Astrocyte of the cerebellum (primary cell): Measurements from ENCODE around the gene OR2T27.

ENCODE experiments used
- DNase-seq: peaks from one replicate; pipeline ENCODE4 v3.0.0-alpha.2; 2011; ENCODE audit warnings: low read depth
- H3K4me3 ChIP-seq: 2 replicates; pipeline ENCODE4 v1.5.1; 2011; ENCODE audit warnings: mild to moderate bottlenecking, low read depth, low read length, moderate library complexity
- in situ Hi-C: cut with HindIII; loops from 2 replicates; pipeline ENCODE4 v1.10.0; 2017; ENCODE audit warnings: low sequenced_read_pairs
- TF ChIP-seq, protein P1 (sequence below): IDR thresholded peaks from 2 replicates; pipeline ENCODE4 v1.5.1; 2012; ENCODE audit warnings: low read length, low read depth, moderate library complexity, mild to moderate bottlenecking; ENCODE audit errors: missing control alignments

The OR2T27 gene

DNA sequence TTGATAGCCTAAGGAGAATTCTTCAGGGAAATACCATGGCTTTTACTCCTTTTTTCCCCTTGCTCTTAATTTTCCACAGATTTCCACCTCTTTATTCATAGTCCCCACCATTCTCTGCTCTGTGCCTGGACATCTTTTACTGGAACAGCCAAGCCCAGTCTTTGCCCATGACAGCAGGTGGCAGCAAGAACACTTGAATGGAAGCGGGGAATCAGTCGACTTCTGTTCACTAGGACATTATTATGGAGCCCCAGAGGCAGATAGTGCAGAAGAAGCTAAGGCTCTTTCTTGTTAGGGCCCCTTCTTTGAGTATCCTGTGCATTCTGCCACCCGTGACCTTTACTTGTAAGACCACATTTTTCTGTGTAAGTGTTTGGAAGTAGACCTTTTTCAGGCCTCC is 40.9 kb upstream of the OR2T27 start:
- TF ChIP-seq, protein P1, sequence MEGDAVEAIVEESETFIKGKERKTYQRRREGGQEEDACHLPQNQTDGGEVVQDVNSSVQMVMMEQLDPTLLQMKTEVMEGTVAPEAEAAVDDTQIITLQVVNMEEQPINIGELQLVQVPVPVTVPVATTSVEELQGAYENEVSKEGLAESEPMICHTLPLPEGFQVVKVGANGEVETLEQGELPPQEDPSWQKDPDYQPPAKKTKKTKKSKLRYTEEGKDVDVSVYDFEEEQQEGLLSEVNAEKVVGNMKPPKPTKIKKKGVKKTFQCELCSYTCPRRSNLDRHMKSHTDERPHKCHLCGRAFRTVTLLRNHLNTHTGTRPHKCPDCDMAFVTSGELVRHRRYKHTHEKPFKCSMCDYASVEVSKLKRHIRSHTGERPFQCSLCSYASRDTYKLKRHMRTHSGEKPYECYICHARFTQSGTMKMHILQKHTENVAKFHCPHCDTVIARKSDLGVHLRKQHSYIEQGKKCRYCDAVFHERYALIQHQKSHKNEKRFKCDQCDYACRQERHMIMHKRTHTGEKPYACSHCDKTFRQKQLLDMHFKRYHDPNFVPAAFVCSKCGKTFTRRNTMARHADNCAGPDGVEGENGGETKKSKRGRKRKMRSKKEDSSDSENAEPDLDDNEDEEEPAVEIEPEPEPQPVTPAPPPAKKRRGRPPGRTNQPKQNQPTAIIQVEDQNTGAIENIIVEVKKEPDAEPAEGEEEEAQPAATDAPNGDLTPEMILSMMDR: no peak
- DNase-seq: no peak
- in situ Hi-C loops: no loop called here
- H3K4me3 ChIP-seq: no peak overlapping the region

DNA sequence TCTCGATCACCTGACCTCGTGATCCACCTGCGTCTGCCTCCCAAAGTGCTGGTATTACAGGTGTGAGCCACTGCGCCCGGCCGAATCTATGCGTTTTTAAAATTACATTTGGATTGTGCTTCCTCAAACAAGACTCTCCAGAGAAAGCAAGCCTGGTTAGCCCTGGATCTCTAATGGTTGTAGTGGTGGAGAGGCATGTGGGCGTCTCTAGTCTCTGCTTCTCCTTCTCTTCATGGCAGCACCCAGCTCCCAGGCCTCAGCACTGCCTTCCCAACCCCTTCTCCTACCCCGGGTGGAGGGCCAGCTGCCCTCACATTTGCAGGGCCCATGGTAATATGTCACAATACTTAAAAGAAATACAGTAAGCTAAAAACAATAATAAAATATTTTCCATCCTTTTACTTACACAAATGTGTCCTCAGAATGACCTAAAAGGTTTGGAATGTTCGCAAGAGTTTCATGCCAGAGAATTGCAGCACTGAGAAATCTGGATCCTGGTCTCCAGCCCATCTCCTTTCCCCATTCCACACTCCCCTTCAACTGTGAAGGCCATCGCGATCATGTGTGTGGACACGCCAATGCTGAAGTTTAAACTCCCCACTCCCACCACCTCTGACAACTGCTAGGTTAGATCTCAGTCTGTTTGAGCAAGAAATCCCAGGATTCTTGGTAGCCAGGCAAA is 40.3 kb upstream of the OR2T27 start:
- no peak overlapping the region for H3K4me3 ChIP-seq
- DNase-seq: no peak
- TF ChIP-seq, protein P1: no peak
- in situ Hi-C loops: no loop called here

GRCh38 chr1:248691567-248692155 is 36.3 kb upstream of the OR2T27 start:
- DNase-seq: no peak
- in situ Hi-C loops: no loop called here
- H3K4me3 ChIP-seq: no peak overlapping the region
- TF ChIP-seq, protein P1: no peak

- DNase-seq: no peak
- in situ Hi-C loops: no loop called here
- TF ChIP-seq, protein P1: no peak
- no peak overlapping the region for H3K4me3 ChIP-seq
These were observed 33.4 kb upstream of the OR2T27 start for GRCh38 chr1:248688527-248689298.

DNA sequence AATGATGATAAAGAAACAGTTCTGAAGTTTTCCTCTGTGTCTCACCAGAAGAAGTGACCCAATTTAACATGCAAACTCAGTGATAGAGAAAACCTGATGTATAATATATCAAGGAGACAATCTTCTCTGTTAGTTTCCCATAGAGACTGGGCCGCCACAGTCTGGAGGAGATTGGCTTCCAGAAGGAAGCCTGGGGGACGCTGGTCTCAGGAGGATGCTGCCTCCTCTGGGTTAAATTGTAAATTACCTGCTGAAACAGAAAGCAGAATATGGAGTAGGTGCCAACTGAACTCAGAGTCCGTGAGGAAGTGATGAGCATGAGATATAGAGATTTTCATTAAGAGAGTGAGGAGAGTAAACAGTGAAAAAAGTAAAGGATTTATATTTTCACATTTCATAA is 31.5 kb upstream of the OR2T27 start:
- DNase-seq: no peak
- no peak overlapping the region for H3K4me3 ChIP-seq
- in situ Hi-C loops: no loop called here
- TF ChIP-seq, protein P1: no peak

DNA sequence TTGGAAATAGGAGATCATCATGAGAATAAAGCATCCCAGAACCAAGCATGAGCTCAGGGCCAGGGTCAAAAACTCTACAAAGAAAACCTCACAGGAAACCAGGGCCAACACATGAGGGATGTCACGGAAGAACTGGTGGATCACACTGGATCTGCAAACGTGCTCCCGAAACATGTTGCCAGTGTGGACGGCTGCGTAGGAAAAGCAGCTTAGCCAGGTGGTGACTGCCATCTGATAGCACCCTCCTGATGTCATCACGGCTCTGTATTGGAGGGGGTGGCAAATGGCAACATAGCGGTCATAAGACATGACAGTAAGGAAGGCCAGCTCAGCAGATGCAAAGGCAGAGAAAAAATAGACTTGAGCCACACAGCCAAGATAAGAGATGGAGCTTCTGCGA is 26.3 kb upstream of the OR2T27 start:
- DNase-seq: no peak
- TF ChIP-seq, protein P1: no peak
- H3K4me3 ChIP-seq: no peak overlapping the region
- in situ Hi-C loops: no loop called here
